Neuronal stem cell (in vitro differentiated cells): ENCODE measurements around the gene SLC2A5.
"Not testable (repeated sequence)": the region's sequence is repeated elsewhere in the genome, so short reads cannot be mapped to it uniquely, and the experiment has no call there.

ENCODE experiments used
- DNase-seq: peaks from one replicate; pipeline ENCODE4 v3.0.0-alpha.2; 2013; ENCODE audit warnings: low spot score
- H2AFZ ChIP-seq: one replicate; pipeline ENCODE4 v1.6.1; 2013; ENCODE audit warnings: mild to moderate bottlenecking, low read length, inconsistent platforms
- H2AK5ac ChIP-seq: 2 replicates; pipeline ENCODE4 v1.6.1; 2013; ENCODE audit warnings: low read depth, mild to moderate bottlenecking, inconsistent platforms, low read length, moderate library complexity, mixed read lengths
- H2BK120ac ChIP-seq: 2 replicates; pipeline ENCODE4 v1.6.1; 2013; ENCODE audit warnings: low read depth, mild to moderate bottlenecking, inconsistent platforms, low read length, moderate library complexity, mixed read lengths
- H2BK12ac ChIP-seq: one replicate; pipeline ENCODE4 v1.6.1; 2013; ENCODE audit warnings: low read length, inconsistent platforms
- H2BK15ac ChIP-seq: 2 replicates; pipeline ENCODE4 v1.6.1; 2013; ENCODE audit warnings: mild to moderate bottlenecking, low read length, inconsistent platforms, mixed read lengths
- H2BK5ac ChIP-seq: one replicate; pipeline ENCODE4 v1.6.1; 2013; ENCODE audit warnings: inconsistent platforms, mild to moderate bottlenecking, low read length, moderate library complexity
- H3K14ac ChIP-seq: one replicate; pipeline ENCODE4 v1.6.1; 2013; ENCODE audit warnings: low read length, inconsistent platforms
- H3K18ac ChIP-seq: 2 replicates; pipeline ENCODE4 v1.6.1; 2013; ENCODE audit warnings: low read length, inconsistent platforms
- H3K23ac ChIP-seq: 2 replicates; pipeline ENCODE4 v1.6.1; 2013; ENCODE audit warnings: low read depth, mild to moderate bottlenecking, mixed read lengths, low read length, inconsistent platforms; ENCODE audit not compliant: poor library complexity
- H3K27ac ChIP-seq: replicated peaks from 3 replicates; pipeline ENCODE4 v1.5.1; 2013; ENCODE audit warnings: low read length, inconsistent platforms
- H3K27me3 ChIP-seq, 3 experiments: 2 replicates each; pipeline ENCODE4 v1.6.1; 2013; ENCODE audit warnings: low read length in 3 of 3, mild to moderate bottlenecking in 2 of 3, inconsistent platforms in 1 of 3, low read depth in 1 of 3, mixed read lengths in 1 of 3, moderate library complexity in 1 of 3; ENCODE audit not compliant: control insufficient read depth in 3 of 3, insufficient read depth in 3 of 3
- H3K36me3 ChIP-seq, 2 donors: replicated peaks in 1 of 2; 2 replicates each; pipeline ENCODE4 v1.6.1; 2013; ENCODE audit warnings: low read length in 2 of 2; ENCODE audit not compliant: control insufficient read depth in 2 of 2, insufficient read depth in 2 of 2
- H3K4ac ChIP-seq: 2 replicates; pipeline ENCODE4 v1.6.1; 2013; ENCODE audit warnings: inconsistent platforms, mild to moderate bottlenecking, low read length, moderate library complexity
- H3K4me1 ChIP-seq, 2 donors: 1 replicate in 1 of 2; 2 replicates in 1 of 2; pipeline ENCODE4 v1.6.1; 2013; ENCODE audit warnings: low read length in 2 of 2, low read depth in 1 of 2; ENCODE audit not compliant: control insufficient read depth in 2 of 2, insufficient read depth in 1 of 2
- H3K4me2 ChIP-seq: one replicate; pipeline ENCODE4 v1.6.1; 2013; ENCODE audit warnings: mild to moderate bottlenecking, low read length, inconsistent platforms; ENCODE audit not compliant: insufficient read depth, poor library complexity, severe bottlenecking
- H3K4me3 ChIP-seq, 2 donors: 2 replicates each; pipeline ENCODE4 v1.5.1; 2013; ENCODE audit warnings: low read length in 2 of 2, mild to moderate bottlenecking in 2 of 2, inconsistent platforms in 1 of 2, moderate library complexity in 1 of 2
- H3K79me1 ChIP-seq: one replicate; pipeline ENCODE4 v1.6.1; 2013; ENCODE audit warnings: low read depth, mild to moderate bottlenecking, inconsistent platforms, low read length, moderate library complexity
- H3K9ac ChIP-seq: one replicate; pipeline ENCODE4 v1.6.1; 2013; ENCODE audit warnings: mild to moderate bottlenecking, low read depth, low read length, inconsistent platforms; ENCODE audit not compliant: poor library complexity
- H3K9me3 ChIP-seq, 2 donors: replicated peaks in 1 of 2; 2 replicates each; pipeline versions ENCODE3 to v1.6.1; 2013; ENCODE audit warnings: low read length in 2 of 2, mild to moderate bottlenecking in 2 of 2, inconsistent platforms in 1 of 2, low read depth in 1 of 2, mixed read lengths in 1 of 2, moderate library complexity in 1 of 2; ENCODE audit not compliant: control insufficient read depth in 2 of 2, insufficient read depth in 1 of 2
- H4K8ac ChIP-seq: one replicate; pipeline ENCODE4 v1.6.1; 2013; ENCODE audit warnings: low read depth, mild to moderate bottlenecking, inconsistent platforms, low read length, moderate library complexity
- H4K91ac ChIP-seq: one replicate; pipeline ENCODE4 v1.6.1; 2013; ENCODE audit warnings: low read length, low read depth, mild to moderate bottlenecking, inconsistent platforms; ENCODE audit not compliant: poor library complexity
- WGBS, 2 donors: extraction: QIAGEN DNeasy Blood & Tissue Kit; methylation state at CpG; one replicate each; pipeline ENCODE4 v1.1.7; 2013; ENCODE audit warnings: missing lambda C conversion rate in 2 of 2, mixed read lengths in 1 of 2; ENCODE audit not compliant: insufficient read length in 2 of 2, insufficient replicate concordance in 1 of 2; ENCODE audit errors: extremely low coverage in 2 of 2; 5-methylcytosine and 5-hydroxymethylcytosine counted together

The SLC2A5 gene

GRCh38 chr1:8993962-8994675 is 75.3 kb downstream of the SLC2A5 start:
- H3K27ac ChIP-seq, H3K4me3 ChIP-seq, H2BK15ac ChIP-seq, H2BK5ac ChIP-seq, H3K9me3 ChIP-seq, H2AK5ac ChIP-seq, H3K36me3 ChIP-seq, H4K8ac ChIP-seq, H3K14ac ChIP-seq, H3K4ac ChIP-seq, H3K79me1 ChIP-seq, H3K4me1 ChIP-seq, H3K27me3 ChIP-seq, DNase-seq, H3K23ac ChIP-seq, H3K4me2 ChIP-seq, H3K18ac ChIP-seq, H3K9ac ChIP-seq, H2AFZ ChIP-seq, H4K91ac ChIP-seq, H2BK12ac ChIP-seq, H2BK120ac ChIP-seq: not testable (repeated sequence)
- WGBS, 2 donors = no CpG with 5 or more reads among the region's 13 CpGs

- Histone ChIP-seq H3K18ac (no peak overlapping the region), H3K23ac (no peak overlapping the region), H3K27ac (no peak overlapping the region), H2BK5ac (no peak overlapping the region), H4K8ac (no peak overlapping the region), H2BK12ac (no peak overlapping the region), H3K9me3 (no peaks in the 10 kb centered on the region), H2AFZ (no peak overlapping the region), H3K79me1 (no peaks in the 10 kb centered on the region), H2AK5ac (no peak overlapping the region), H2BK120ac (no peak overlapping the region), H4K91ac (no peak overlapping the region), H3K36me3 (no peaks in the 10 kb centered on the region), H3K4me3 (no peak overlapping the region), H3K9ac (no peak overlapping the region), H3K27me3 (no peaks in the 10 kb centered on the region), H3K14ac (no peak overlapping the region), H3K4me1 (no peaks in the 10 kb centered on the region), H3K4me2 (no peak overlapping the region), H2BK15ac (no peak overlapping the region), H3K4ac (no peak overlapping the region)
- no peak for DNase-seq
- no CpG with 5 or more reads among the region's 8 CpGs for WGBS, 2 donors
Measured at GRCh38 chr1:8992936-8993687, 76.3 kb downstream of the SLC2A5 start.

- Histone ChIP-seq H3K36me3 (no peaks in the 10 kb centered on the region), H3K4ac (no peak overlapping the region), H3K27ac (no peak overlapping the region), H2AFZ (no peak overlapping the region), H3K9me3 (no peaks in the 10 kb centered on the region), H2BK15ac (peak overlapping the region; percentile 64), H3K4me3 (no peak overlapping the region), H3K4me2 (no peak overlapping the region), H4K91ac (no peak overlapping the region), H3K14ac (no peak overlapping the region), H2BK5ac (peak overlapping the region; percentile 39), H4K8ac (no peak overlapping the region), H3K27me3 (no peaks in the 10 kb centered on the region), H2BK12ac (no peak overlapping the region), H3K79me1 (no peaks in the 10 kb centered on the region), H3K4me1 (no peaks in the 10 kb centered on the region), H3K18ac (peak overlapping the region; percentile 64), H3K23ac (no peak overlapping the region), H2AK5ac (peak overlapping the region; percentile 37), H2BK120ac (no peak overlapping the region), H3K9ac (no peak overlapping the region)
- WGBS, 2 donors = no CpG with 5 or more reads among the region's 4 CpGs
- no peak for DNase-seq
Measured at GRCh38 chr1:8989821-8990220, 79.6 kb downstream of the SLC2A5 start.

GRCh38 chr1:8989061-8989460 is 80.4 kb downstream of the SLC2A5 start:
- no peak overlapping the region for H2AFZ ChIP-seq
- H3K4me1 ChIP-seq = no peaks in the 10 kb centered on the region
- H4K91ac ChIP-seq = no peak overlapping the region
- no peak overlapping the region for H2BK120ac ChIP-seq
- no peak overlapping the region for H3K23ac ChIP-seq
- H4K8ac ChIP-seq = no peak overlapping the region
- peak overlapping the region; percentile 95 for H2AK5ac ChIP-seq
- no peaks in the 10 kb centered on the region for H3K9me3 ChIP-seq
- H3K4ac ChIP-seq = no peak overlapping the region
- H2BK12ac ChIP-seq = no peak overlapping the region
- no peak for DNase-seq
- H3K9ac ChIP-seq = no peak overlapping the region
- peak overlapping the region; percentile 82 for H2BK15ac ChIP-seq
- H3K27ac ChIP-seq = no peak overlapping the region
- H3K36me3 ChIP-seq = no peaks in the 10 kb centered on the region
- peak overlapping the region; percentile 80 for H2BK5ac ChIP-seq
- no peak overlapping the region for H3K4me2 ChIP-seq
- H3K79me1 ChIP-seq = no peaks in the 10 kb centered on the region
- peak overlapping the region; percentile 38 for H3K14ac ChIP-seq
- peak overlapping the region; percentile 28 for H3K18ac ChIP-seq
- no peak overlapping the region for H3K4me3 ChIP-seq
- WGBS, 2 donors = no CpG with 5 or more reads among the region's 11 CpGs
- H3K27me3 ChIP-seq = no peaks in the 10 kb centered on the region
